H9 (cell line): ENCODE measurements around the gene H2BW1. TPM values are rescaled to one million over a fixed set of nuclear protein-coding genes. Genes with fewer than 3 reads are reported as not detected.
"Not testable (repeated sequence)": the region's sequence is repeated elsewhere in the genome, so short reads cannot be mapped to it uniquely, and the experiment has no call there.

ENCODE experiments used
- DNase-seq: peaks from one replicate; pipeline ENCODE4 v3.0.0-alpha.2; 2017
- H2AFZ ChIP-seq: one replicate; pipeline ENCODE4 v1.6.1; 2013; ENCODE audit warnings: mild to moderate bottlenecking, low read length, control low read depth, moderate library complexity
- H2AK5ac ChIP-seq: 2 replicates; pipeline ENCODE4 v1.6.1; 2013; ENCODE audit warnings: low read length, control low read depth, mixed read lengths; ENCODE audit not compliant: insufficient read length
- H2BK120ac ChIP-seq: one replicate; pipeline ENCODE4 v1.6.1; 2013; ENCODE audit warnings: low read depth, mild to moderate bottlenecking, low read length, control low read depth, inconsistent platforms; ENCODE audit not compliant: poor library complexity, severe bottlenecking
- H2BK12ac ChIP-seq: 2 replicates; pipeline ENCODE4 v1.6.1; 2013; ENCODE audit warnings: low read length, control low read depth, mixed read lengths, low read depth; ENCODE audit not compliant: insufficient read length
- H2BK15ac ChIP-seq: 2 replicates; pipeline ENCODE4 v1.6.1; 2013; ENCODE audit warnings: low read depth, low read length, control low read depth
- H2BK20ac ChIP-seq: one replicate; pipeline ENCODE4 v1.6.1; 2013; ENCODE audit warnings: low read depth, mild to moderate bottlenecking, low read length, control low read depth, inconsistent platforms; ENCODE audit not compliant: poor library complexity, severe bottlenecking
- H2BK5ac ChIP-seq: 2 replicates; pipeline ENCODE4 v1.6.1; 2013; ENCODE audit warnings: low read length, control low read depth, mixed read lengths; ENCODE audit not compliant: insufficient read length
- H3K14ac ChIP-seq: 2 replicates; pipeline ENCODE4 v1.6.1; 2013; ENCODE audit warnings: low read length, control low read depth; ENCODE audit not compliant: insufficient read depth
- H3K18ac ChIP-seq: 2 replicates; pipeline ENCODE4 v1.6.1; 2013; ENCODE audit warnings: low read depth, mild to moderate bottlenecking, mixed read lengths, low read length, control low read depth; ENCODE audit not compliant: insufficient read length
- H3K23ac ChIP-seq: 2 replicates; pipeline ENCODE4 v1.6.1; 2013; ENCODE audit warnings: low read length, control low read depth, mixed read lengths, low read depth; ENCODE audit not compliant: insufficient read length
- H3K23me2 ChIP-seq: 2 replicates; pipeline ENCODE4 v1.6.1; 2013; ENCODE audit warnings: low read depth, mild to moderate bottlenecking, mixed read lengths, low read length, control low read depth; ENCODE audit not compliant: insufficient read length, poor library complexity, severe bottlenecking
- H3K27ac ChIP-seq: 2 replicates; pipeline ENCODE4 v1.5.1; 2013; ENCODE audit warnings: low read length, control low read depth, mixed read lengths, low read depth; ENCODE audit not compliant: insufficient read length
- H3K27me3 ChIP-seq: 2 replicates; pipeline ENCODE4 v1.6.1; 2013; ENCODE audit warnings: low read length, control low read depth, inconsistent platforms; ENCODE audit not compliant: insufficient read depth
- H3K4ac ChIP-seq: 2 replicates; pipeline ENCODE4 v1.6.1; 2013; ENCODE audit warnings: low read depth, mild to moderate bottlenecking, control low read depth, inconsistent platforms, low read length, moderate library complexity
- H3K4me1 ChIP-seq: 2 replicates; pipeline ENCODE4 v1.6.1; 2013; ENCODE audit warnings: low read length, control low read depth, inconsistent platforms; ENCODE audit not compliant: insufficient read depth
- H3K4me2 ChIP-seq: 2 replicates; pipeline ENCODE4 v1.6.1; 2013; ENCODE audit warnings: low read length, control low read depth, mixed read lengths; ENCODE audit not compliant: insufficient read length, insufficient read depth
- H3K56ac ChIP-seq: 2 replicates; pipeline ENCODE4 v1.6.1; 2013; ENCODE audit warnings: low read depth, mild to moderate bottlenecking, mixed read lengths, low read length, control low read depth; ENCODE audit not compliant: insufficient read length
- H3K79me1 ChIP-seq: 2 replicates; pipeline ENCODE4 v1.6.1; 2013; ENCODE audit warnings: low read depth, mild to moderate bottlenecking, moderate library complexity, low read length, control low read depth, inconsistent platforms; ENCODE audit not compliant: insufficient read depth, poor library complexity, severe bottlenecking
- H3K79me2 ChIP-seq: 2 replicates; pipeline ENCODE4 v1.6.1; 2013; ENCODE audit warnings: low read length, control low read depth, inconsistent platforms; ENCODE audit not compliant: insufficient read depth
- H3K9ac ChIP-seq: 2 replicates; pipeline ENCODE4 v1.6.1; 2013; ENCODE audit warnings: low read length, control low read depth, mixed read lengths; ENCODE audit not compliant: insufficient read length; ENCODE audit errors: extremely low read depth
- H3K9me3 ChIP-seq: one replicate; pipeline ENCODE4 v1.6.1; 2013; ENCODE audit warnings: low read depth, low read length, inconsistent platforms; ENCODE audit not compliant: control insufficient read depth
- H3T11ph ChIP-seq: one replicate; pipeline ENCODE4 v1.6.1; 2013; ENCODE audit warnings: mild to moderate bottlenecking, low read length, control low read depth, inconsistent platforms
- H4K20me1 ChIP-seq: one replicate; pipeline ENCODE4 v1.6.1; 2013; ENCODE audit not compliant: control insufficient read depth, insufficient read length, insufficient read depth
- H4K5ac ChIP-seq: 2 replicates; pipeline ENCODE4 v1.6.1; 2013; ENCODE audit warnings: low read depth, mild to moderate bottlenecking, mixed read lengths, low read length, control low read depth; ENCODE audit not compliant: insufficient read length
- H4K8ac ChIP-seq: replicated peaks from 2 replicates; pipeline ENCODE4 v1.6.1; 2013; ENCODE audit warnings: low read length, control low read depth, mixed read lengths, low read depth; ENCODE audit not compliant: insufficient read length
- H4K91ac ChIP-seq: 2 replicates; pipeline ENCODE4 v1.6.1; 2013; ENCODE audit warnings: low read depth, mild to moderate bottlenecking, moderate library complexity, mixed read lengths, low read length, control low read depth; ENCODE audit not compliant: insufficient read length
- H3K27ac Mint-ChIP-seq, 3 experiments: 2 replicates in 2 of 3; 3 replicates in 1 of 3; pipeline ENCODE4 v1.8.0; 2020 to 2021; ENCODE audit warnings: mixed read lengths in 3 of 3, mild to moderate bottlenecking in 1 of 3, moderate library complexity in 1 of 3
- H3K27me3 Mint-ChIP-seq: 2 replicates; pipeline ENCODE4 v1.8.0; 2021; ENCODE audit warnings: low read depth, mild to moderate bottlenecking, moderate library complexity, mixed read lengths
- H3K36me3 Mint-ChIP-seq, 3 experiments: 2 replicates in 2 of 3; 3 replicates in 1 of 3; pipeline ENCODE4 v1.8.0; 2020 to 2021; ENCODE audit warnings: low read depth in 3 of 3, mixed read lengths in 3 of 3; ENCODE audit not compliant: insufficient read depth in 1 of 3
- H3K4me1 Mint-ChIP-seq, 2 experiments: 2 replicates each; pipeline ENCODE4 v1.8.0; 2020; ENCODE audit warnings: mixed read lengths in 2 of 2
- H3K4me3 Mint-ChIP-seq, 2 experiments: 2 replicates in 1 of 2; 3 replicates in 1 of 2; pipeline ENCODE4 v1.8.0; 2020 to 2021; ENCODE audit warnings: mild to moderate bottlenecking in 2 of 2, mixed read lengths in 2 of 2, moderate library complexity in 1 of 2
- H3K9me3 Mint-ChIP-seq, 2 experiments: 2 replicates in 1 of 2; 3 replicates in 1 of 2; pipeline ENCODE4 v1.8.0; 2020; ENCODE audit warnings: mild to moderate bottlenecking in 2 of 2, mixed read lengths in 2 of 2, moderate library complexity in 1 of 2
- WGBS: extraction: QIAGEN DNeasy Blood & Tissue Kit; methylation state at CpG from one replicate; pipeline ENCODE4 v1.1.7; 2013; ENCODE audit warnings: missing lambda C conversion rate, low lambda C conversion rate, mixed read lengths; ENCODE audit not compliant: insufficient read length; ENCODE audit errors: extremely low coverage; 5-methylcytosine and 5-hydroxymethylcytosine counted together
- total RNA-seq: library from RNA; stranded (reverse); gene quantifications from 2 replicates; pipeline ENCODE4 v1.2.1, GENCODE V29; 2021

H2BW1 gene
- total RNA-seq, 1 experiment from 2014 or later, result 0.26 TPM

GRCh38 chrX:103962411-103963278 lies 50.9 kb downstream of the H2BW1 start, which contains the start of gene TMSB15B:
TMSB15B (plus strand) TSS chrX:103962627.
- H2BK120ac ChIP-seq, H3K4me1 Mint-ChIP-seq, H4K91ac ChIP-seq, H3K27me3 Mint-ChIP-seq, H2BK20ac ChIP-seq, H3K9ac ChIP-seq, H3K79me2 ChIP-seq, H2BK12ac ChIP-seq, H3K14ac ChIP-seq, H3K36me3 Mint-ChIP-seq, H3K27me3 ChIP-seq, H3K23me2 ChIP-seq, H3K9me3 ChIP-seq, H3K4ac ChIP-seq, H3K4me2 ChIP-seq, H3T11ph ChIP-seq, H3K4me3 Mint-ChIP-seq, H3K4me1 ChIP-seq, H2AFZ ChIP-seq, H2AK5ac ChIP-seq, H2BK15ac ChIP-seq, H3K23ac ChIP-seq, H3K27ac ChIP-seq, H3K27ac Mint-ChIP-seq, DNase-seq, H4K20me1 ChIP-seq, H4K5ac ChIP-seq, H3K79me1 ChIP-seq, H3K18ac ChIP-seq, H3K9me3 Mint-ChIP-seq, H2BK5ac ChIP-seq, H3K56ac ChIP-seq, H4K8ac ChIP-seq: not testable (repeated sequence)
- no CpG with 5 or more reads among the region's 55 CpGs for WGBS

Other genes starting within 250 kb of the H2BW1 start
- 86.3 and 88.3 TPM in 2 replicates for gene PLP1, start 236.9 kb downstream of the H2BW1 start, total RNA-seq
- 0.15 and 0.31 TPM in 2 replicates for gene RAB9B, start 181.5 kb downstream of the H2BW1 start, total RNA-seq
- 9.6 and 11.1 TPM in 2 replicates for gene TMSB15B, start 51.1 kb downstream of the H2BW1 start, total RNA-seq
- gene H2BW2, start 26.2 kb upstream of the H2BW1 start, total RNA-seq, result not detected in 2 replicates
- 1.8 and 2.0 TPM in 2 replicates for gene TMSB15C, start 62.5 kb upstream of the H2BW1 start, total RNA-seq
- 1.5 and 1.8 TPM in 2 replicates for gene ZCCHC18, start 98.8 kb upstream of the H2BW1 start, total RNA-seq
- 1.3 and 1.6 TPM in 2 replicates for gene SLC25A53, start 143.3 kb upstream of the H2BW1 start, total RNA-seq
- gene FAM199X, start 152.7 kb upstream of the H2BW1 start, total RNA-seq, result 12.1 and 14.0 TPM in 2 replicates
- gene ESX1, start 241.2 kb upstream of the H2BW1 start, total RNA-seq, result not detected in 2 replicates